Measurements from ENCODE around the gene RUVBL1.

- TF ChIP-seq BHLHE40 (IDR thresholded peaks at IDR 0.05; ENCODE audit: borderline replicate concordance in 1 of 2, low read depth in 2 of 2, low read length in 1 of 2) (no peak), NFIC (IDR thresholded peaks at IDR 0.05; ENCODE audit: low read depth, low read length) (no peak), TAF1 (IDR thresholded peaks at IDR 0.05; ENCODE audit: borderline replicate concordance, low read depth, low read length) (no peak), RBBP5 (conservative IDR thresholded peaks at IDR 0.05) (no peak), EP300 (IDR thresholded peaks at IDR 0.05; ENCODE audit: borderline replicate concordance in 1 of 2, control insufficient read depth in 1 of 2, low read depth in 2 of 2, low read length in 2 of 2) (no peak)
Measured at GRCh38 chr3:128103136-128103676, 20.4 kb downstream of the RUVBL1 start.
